HCT116 (cell line): Measurements from ENCODE around the gene GTF2H3.

Experiments
- CBX3 ChIP-seq: IDR thresholded peaks from 2 replicates; pipeline ENCODE4 v1.6.1; 2012; ENCODE audit warnings: low read depth
- CTCF ChIP-seq, 3 experiments: fragments of 200-600 bp in 1 of 3; sonication (generic) in 1 of 3; IDR thresholded peaks in 2 of 3; conservative IDR thresholded peaks in 1 of 3; 2 replicates each; pipeline ENCODE4 v1.5.1; 2012 to 2017; ENCODE audit warnings: low read depth in 2 of 3, low read length in 2 of 3, antibody characterized with exemption in 1 of 3, borderline replicate concordance in 1 of 3, control low read depth in 1 of 3, mild to moderate bottlenecking in 1 of 3, mixed read lengths in 1 of 3, mixed run types in 1 of 3, moderate library complexity in 1 of 3; ENCODE audit not compliant: insufficient read depth in 1 of 3
- EZH2phosphoT487 ChIP-seq: fragments of 200-600 bp; IDR thresholded peaks from 2 replicates; pipeline ENCODE4 v1.6.1; 2018; ENCODE audit warnings: antibody characterized with exemption, borderline replicate concordance
- POLR2A ChIP-seq: IDR thresholded peaks from 2 replicates; pipeline ENCODE4 v1.7.0; 2011; ENCODE audit warnings: borderline replicate concordance; ENCODE audit not compliant: insufficient read depth, insufficient read length; ENCODE audit errors: extremely low read depth
- POLR2AphosphoS5 ChIP-seq: IDR thresholded peaks from 2 replicates; pipeline ENCODE4 v1.6.1; 2011; ENCODE audit warnings: mild to moderate bottlenecking, low read depth, low read length, moderate library complexity
- REST ChIP-seq: IDR thresholded peaks from 2 replicates; pipeline ENCODE4 v1.6.1; 2012; ENCODE audit warnings: low read depth
- TCF7L2 ChIP-seq: IDR thresholded peaks from 2 replicates; pipeline ENCODE4 v1.7.0; 2011; ENCODE audit warnings: borderline replicate concordance, inconsistent platforms; ENCODE audit not compliant: insufficient read depth, insufficient read length; ENCODE audit errors: extremely low read depth
- YY1 ChIP-seq: IDR thresholded peaks from 2 replicates; pipeline ENCODE4 v1.6.1; 2011; ENCODE audit warnings: low read length, low read depth, moderate library complexity, mild to moderate bottlenecking; ENCODE audit not compliant: insufficient replicate concordance; ENCODE audit errors: extremely low read depth

GRCh38 chr12:123657211-123657610 lies 23.6 kb downstream of the GTF2H3 start:
- no peak for TF ChIP-seq POLR2A
- no peak for TF ChIP-seq YY1
- TF ChIP-seq CTCF (IDR thresholded peaks at IDR 0.05 in 2 of 3, conservative IDR thresholded peaks at IDR 0.05 in 1 of 3; ENCODE audit: borderline replicate concordance in 1 of 3, insufficient read depth in 1 of 3, low read depth in 2 of 3, low read length in 2 of 3) = no peak
- TF ChIP-seq TCF7L2 = no peak
- no peak for TF ChIP-seq REST
- no peak for TF ChIP-seq EZH2phosphoT487
- no peak for TF ChIP-seq CBX3
- no peak for TF ChIP-seq POLR2AphosphoS5
